Right lobe of liver (tissue), 4 donors: ENCODE data around the gene GPC6.

Experiments used
- POLR2A ChIP-seq: fragments of 450-650 bp; IDR thresholded peaks from one replicate; pipeline ENCODE4 v1.6.1; 2017; ENCODE audit warnings: antibody characterized with exemption, mild to moderate bottlenecking
- TF ChIP-seq, protein P1 (sequence below), 4 donors: fragments of 200-600 bp in 3 of 4; fragments of 450-650 bp in 1 of 4; IDR thresholded peaks; one replicate each; pipeline versions ENCODE4 v1.5.1 to v1.8.0; 2016 to 2022; ENCODE audit warnings: antibody characterized with exemption in 4 of 4, mild to moderate bottlenecking in 2 of 4
- donor health status: DM: no; HTN: no; CAD: no.
- donor health status: DM: no; HTN: no; CAD: no.
- donor health status: DM: no; HTN: yes; CAD: no.

DNA sequence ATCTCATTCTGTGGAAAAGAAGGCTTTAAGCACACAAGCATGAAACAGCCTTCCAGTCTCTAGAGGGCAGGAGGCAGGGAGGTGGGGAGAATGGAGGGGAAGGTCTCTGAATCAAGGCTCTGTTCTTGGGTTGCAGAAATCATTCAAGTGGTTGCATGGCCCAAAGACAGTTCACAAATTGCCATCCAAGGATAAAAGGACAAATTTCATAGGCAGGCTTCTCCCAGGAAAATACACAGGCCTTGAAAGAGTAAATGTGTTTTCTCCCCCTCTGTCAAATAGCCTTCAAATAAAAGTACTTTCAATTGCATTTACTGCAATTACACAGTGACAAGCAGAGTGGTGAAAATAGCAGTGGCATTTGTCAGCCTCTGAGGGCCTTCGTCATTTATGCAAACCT is 802.0 kb downstream of the GPC6 start:
- TF ChIP-seq, protein P1, sequence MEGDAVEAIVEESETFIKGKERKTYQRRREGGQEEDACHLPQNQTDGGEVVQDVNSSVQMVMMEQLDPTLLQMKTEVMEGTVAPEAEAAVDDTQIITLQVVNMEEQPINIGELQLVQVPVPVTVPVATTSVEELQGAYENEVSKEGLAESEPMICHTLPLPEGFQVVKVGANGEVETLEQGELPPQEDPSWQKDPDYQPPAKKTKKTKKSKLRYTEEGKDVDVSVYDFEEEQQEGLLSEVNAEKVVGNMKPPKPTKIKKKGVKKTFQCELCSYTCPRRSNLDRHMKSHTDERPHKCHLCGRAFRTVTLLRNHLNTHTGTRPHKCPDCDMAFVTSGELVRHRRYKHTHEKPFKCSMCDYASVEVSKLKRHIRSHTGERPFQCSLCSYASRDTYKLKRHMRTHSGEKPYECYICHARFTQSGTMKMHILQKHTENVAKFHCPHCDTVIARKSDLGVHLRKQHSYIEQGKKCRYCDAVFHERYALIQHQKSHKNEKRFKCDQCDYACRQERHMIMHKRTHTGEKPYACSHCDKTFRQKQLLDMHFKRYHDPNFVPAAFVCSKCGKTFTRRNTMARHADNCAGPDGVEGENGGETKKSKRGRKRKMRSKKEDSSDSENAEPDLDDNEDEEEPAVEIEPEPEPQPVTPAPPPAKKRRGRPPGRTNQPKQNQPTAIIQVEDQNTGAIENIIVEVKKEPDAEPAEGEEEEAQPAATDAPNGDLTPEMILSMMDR (IDR thresholded peaks at IDR 0.05) = no peak
- no peak for TF ChIP-seq POLR2A
